ENCODE measurements around the gene NFAM1. TPM values are rescaled to one million over a fixed set of nuclear protein-coding genes. Genes with fewer than 3 reads are reported as not detected.

Gene NFAM1
- total and polyA plus RNA-seq, 11 donors: 0.33 to 13.5 (median 1.2) TPM

DNA sequence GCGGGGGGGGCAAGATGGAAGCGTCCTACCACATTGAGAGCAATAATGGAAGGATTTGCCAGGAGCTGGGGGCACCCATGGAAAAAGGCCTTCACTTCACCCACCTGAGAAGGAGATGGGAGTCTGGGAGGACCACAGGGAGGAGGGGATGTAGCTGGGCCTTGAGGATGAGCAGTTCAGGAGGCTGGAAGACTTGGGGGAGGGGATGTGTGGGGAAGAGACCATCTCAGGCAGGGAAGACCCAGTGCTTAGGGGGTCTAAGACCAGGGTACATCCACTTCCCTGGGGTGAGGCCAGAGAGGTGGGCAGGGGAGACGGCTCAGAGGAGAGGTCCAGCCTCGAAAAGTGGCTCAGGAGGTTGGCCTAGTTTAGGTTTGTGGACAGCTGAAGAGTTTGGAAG is 90.4 kb downstream of the NFAM1 start:
- no peak overlapping the region for H3K4me3 ChIP-seq
- no peak for TF ChIP-seq POLR2A (IDR thresholded peaks at IDR 0.05)
- TF ChIP-seq, protein P1, sequence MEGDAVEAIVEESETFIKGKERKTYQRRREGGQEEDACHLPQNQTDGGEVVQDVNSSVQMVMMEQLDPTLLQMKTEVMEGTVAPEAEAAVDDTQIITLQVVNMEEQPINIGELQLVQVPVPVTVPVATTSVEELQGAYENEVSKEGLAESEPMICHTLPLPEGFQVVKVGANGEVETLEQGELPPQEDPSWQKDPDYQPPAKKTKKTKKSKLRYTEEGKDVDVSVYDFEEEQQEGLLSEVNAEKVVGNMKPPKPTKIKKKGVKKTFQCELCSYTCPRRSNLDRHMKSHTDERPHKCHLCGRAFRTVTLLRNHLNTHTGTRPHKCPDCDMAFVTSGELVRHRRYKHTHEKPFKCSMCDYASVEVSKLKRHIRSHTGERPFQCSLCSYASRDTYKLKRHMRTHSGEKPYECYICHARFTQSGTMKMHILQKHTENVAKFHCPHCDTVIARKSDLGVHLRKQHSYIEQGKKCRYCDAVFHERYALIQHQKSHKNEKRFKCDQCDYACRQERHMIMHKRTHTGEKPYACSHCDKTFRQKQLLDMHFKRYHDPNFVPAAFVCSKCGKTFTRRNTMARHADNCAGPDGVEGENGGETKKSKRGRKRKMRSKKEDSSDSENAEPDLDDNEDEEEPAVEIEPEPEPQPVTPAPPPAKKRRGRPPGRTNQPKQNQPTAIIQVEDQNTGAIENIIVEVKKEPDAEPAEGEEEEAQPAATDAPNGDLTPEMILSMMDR (IDR thresholded peaks at IDR 0.05): no peak
- 89 to 96% (median 92%) methylated on average over 4 of the region's 4 CpGs for WGBS, 4 donors
- H3K36me3 ChIP-seq: no peaks in the 10 kb centered on the region
- H3K27ac ChIP-seq: no peak overlapping the region
- peaks cover 0 to 14% (median 2%) of the 10 kb centered on the region in 12 donors for H3K4me1 ChIP-seq
- no peaks in the 10 kb centered on the region for H3K9me3 ChIP-seq
- DNase-seq (no peak), ATAC-seq (no peak)
- intact Hi-C loops (cut with DNase I): no loop called here
- H3K27me3 ChIP-seq: peaks cover 0 to 22% (median 0%) of the 10 kb centered on the region in 9 donors

DNA sequence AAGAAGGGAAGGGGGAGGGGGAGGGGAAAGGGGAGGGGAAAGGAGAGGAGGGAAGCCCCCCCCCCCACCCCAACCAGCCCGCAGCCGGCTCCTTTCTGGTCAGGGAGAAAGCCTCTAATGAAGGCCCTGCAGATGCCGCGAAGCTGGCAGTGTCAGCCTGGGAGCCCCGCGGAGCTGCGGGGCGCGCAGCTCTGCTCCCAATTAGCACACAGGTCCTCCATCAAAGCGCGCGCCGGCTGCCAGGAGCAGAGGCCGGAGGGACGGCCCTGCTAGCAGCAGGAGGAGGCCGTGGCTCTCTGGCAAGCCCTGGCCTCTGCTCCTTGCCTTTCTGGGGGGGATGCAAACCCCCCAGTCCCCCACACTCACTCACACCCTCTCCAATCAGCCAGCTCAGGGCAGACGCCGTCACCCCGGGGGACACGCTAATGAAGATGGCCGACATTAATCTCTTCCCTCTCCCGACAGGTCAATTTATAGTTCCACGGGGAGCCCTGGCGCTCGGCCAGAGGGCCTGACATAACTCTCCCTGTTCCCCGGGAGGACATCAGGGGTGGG is 91.3 kb downstream of the NFAM1 start:
- intact Hi-C loops (cut with DNase I): no loop called here

DNA sequence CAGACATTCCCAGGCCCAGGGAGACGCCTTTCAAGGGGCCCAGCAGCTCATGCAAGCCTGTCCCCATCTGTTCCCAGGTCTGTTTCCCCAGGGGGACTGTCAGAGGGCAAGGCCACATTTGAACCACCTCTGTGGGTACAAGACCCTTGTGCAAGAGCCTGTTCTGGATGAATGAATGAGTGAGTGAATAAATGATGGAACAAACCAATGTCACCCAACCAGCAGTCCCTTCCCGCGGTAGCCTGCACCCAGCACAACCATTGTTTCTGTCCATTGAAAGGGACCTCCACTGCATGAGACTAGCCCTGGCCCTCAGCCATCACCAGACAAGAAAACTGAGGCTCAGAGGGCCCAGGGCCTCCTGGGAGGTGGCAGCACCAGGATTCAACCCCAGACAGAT is 92.1 kb downstream of the NFAM1 start:
- ATAC-seq (no peak), DNase-seq (no peak)
- H3K27ac ChIP-seq: no peak overlapping the region
- intact Hi-C loops (cut with DNase I): no loop called here
- 93 to 98% (median 97%) methylated on average over 3 of the region's 3 CpGs for WGBS, 4 donors
- peaks cover 0 to 21% (median 2%) of the 10 kb centered on the region in 12 donors for H3K4me1 ChIP-seq
- H3K36me3 ChIP-seq: no peaks in the 10 kb centered on the region
- TF ChIP-seq, protein P1 (IDR thresholded peaks at IDR 0.05): no peak
- TF ChIP-seq POLR2A (IDR thresholded peaks at IDR 0.05): no peak
- H3K27me3 ChIP-seq: peaks cover 0 to 22% (median 0%) of the 10 kb centered on the region in 9 donors
- no peak overlapping the region for H3K4me3 ChIP-seq
- no peaks in the 10 kb centered on the region for H3K9me3 ChIP-seq

More for the DNA sequence above, 91.3 kb downstream of the NFAM1 start:
- no peak overlapping the region for H3K27ac ChIP-seq
- no peak for DNase-seq
- peaks cover 0 to 22% (median 0%) of the 10 kb centered on the region in 9 donors for H3K27me3 ChIP-seq
- no peaks in the 10 kb centered on the region for H3K9me3 ChIP-seq
- peak overlapping the region in 2 of 12 donors; percentile 12 to 15 for H3K4me3 ChIP-seq
- no peak for ATAC-seq
- 11 to 28% (median 20%) methylated on average over 8 to 26 of the region's 26 CpGs for WGBS, 4 donors
- H3K4me1 ChIP-seq: peaks cover 0 to 17% (median 2%) of the 10 kb centered on the region in 12 donors
- no peaks in the 10 kb centered on the region for H3K36me3 ChIP-seq
- no peak for TF ChIP-seq POLR2A (IDR thresholded peaks at IDR 0.05)
- TF ChIP-seq, protein P1 (IDR thresholded peaks at IDR 0.05): no peak

DNA sequence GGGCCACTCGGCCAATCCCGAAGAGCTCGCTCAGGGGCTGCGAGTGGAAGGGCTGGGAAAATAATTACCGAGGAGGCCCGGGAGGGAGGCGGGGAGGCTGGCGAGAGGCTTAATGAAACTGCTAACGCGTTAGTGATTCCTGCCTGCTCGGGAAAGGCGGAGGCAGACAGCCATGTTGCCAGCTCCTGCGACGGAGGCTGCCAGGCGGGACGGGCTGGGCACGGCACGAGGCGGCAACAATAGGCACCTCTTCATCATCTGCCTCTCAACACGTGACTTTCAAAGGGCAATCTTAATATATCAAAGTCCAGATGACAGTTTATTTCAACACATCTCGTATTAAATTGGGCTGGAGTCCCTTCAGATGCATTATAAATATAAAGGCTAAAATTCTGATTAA is 93.7 kb downstream of the NFAM1 start:
- peaks cover 0 to 21% (median 0%) of the 10 kb centered on the region in 12 donors for H3K4me1 ChIP-seq
- TF ChIP-seq POLR2A (IDR thresholded peaks at IDR 0.05): no peak
- TF ChIP-seq, protein P1 (IDR thresholded peaks at IDR 0.05): no peak
- no peak overlapping the region for H3K4me3 ChIP-seq
- H3K27me3 ChIP-seq: peaks cover 0 to 18% (median 0%) of the 10 kb centered on the region in 9 donors
- no peak overlapping the region for H3K27ac ChIP-seq
- intact Hi-C loops (cut with DNase I): no loop called here
- no peak for ATAC-seq
- DNase-seq: no peak
- H3K36me3 ChIP-seq: no peaks in the 10 kb centered on the region
- H3K9me3 ChIP-seq: no peaks in the 10 kb centered on the region
- 76 to 83% (median 78%) methylated on average over 21 of the region's 21 CpGs for WGBS, 4 donors
